AG09319 (cell line): ENCODE data around the gene UPK2.
"Not testable (repeated sequence)": the region's sequence is repeated elsewhere in the genome, so short reads cannot be mapped to it uniquely, and the experiment has no call there.

Experiments used
- DNase-seq: peaks from one replicate; pipeline ENCODE4 v3.0.0-alpha.2; 2010; ENCODE audit warnings: low read depth; ENCODE audit errors: extremely low read depth
- CTCF ChIP-seq: IDR thresholded peaks from 2 replicates; pipeline ENCODE4 v1.5.1; 2011; ENCODE audit warnings: low read depth, mild to moderate bottlenecking, inconsistent platforms, low read length, moderate library complexity

Gene UPK2

GRCh38 chr11:118988280-118988679 is 32.2 kb downstream of the UPK2 start:
- no peak for TF ChIP-seq CTCF
- no peak for DNase-seq

- not testable (repeated sequence) for DNase-seq
Measured at GRCh38 chr11:118991486-118992038, 35.5 kb downstream of the UPK2 start.

GRCh38 chr11:118996926-118997626 is 41.0 kb downstream of the UPK2 start:
- TF ChIP-seq CTCF = peak; percentile 3
- no peak for DNase-seq

GRCh38 chr11:118997627-118998387 is 41.7 kb downstream of the UPK2 start, which contains the start of gene CENATAC:
Gene CENATAC (plus strand): TSS chr11:118998138. CDS start chr11:118998198, 60 bp downstream.
- no peak for TF ChIP-seq CTCF
- peak; percentile 67 for DNase-seq

- no peak for TF ChIP-seq CTCF
- no peak for DNase-seq
Measured at GRCh38 chr11:118998388-118998717, 42.3 kb downstream of the UPK2 start.

GRCh38 chr11:118998822-118999221 is 42.7 kb downstream of the UPK2 start:
- DNase-seq = no peak
- no peak for TF ChIP-seq CTCF

- no peak for DNase-seq
Measured at GRCh38 chr11:119000906-119001305, 44.8 kb downstream of the UPK2 start.

More at GRCh38 chr11:119000906-119001305, 44.8 kb downstream of the UPK2 start:
- TF ChIP-seq CTCF = no peak
